Mucosa of descending colon (tissue), 3 donors: Measurements from ENCODE around the gene SCG3. TPM values are rescaled to one million over a fixed set of nuclear protein-coding genes. Genes with fewer than 3 reads are reported as not detected.
A peak's percentile ranks its signal among the peaks of the same experiment; 100 is the strongest.
"Not testable (repeated sequence)": the region's sequence is repeated elsewhere in the genome, so short reads cannot be mapped to it uniquely, and the experiment has no call there.

ENCODE experiments used
- ATAC-seq: fragments of 200-7000 bp; cut with Tn5 transposase; one replicate; pipeline ENCODE4 v1.9.1; 2020; ENCODE audit warnings: mild to moderate bottlenecking, moderate library complexity
- DNase-seq, 3 donors: peaks; one replicate each; pipeline ENCODE4 v3.0.0-alpha.2; 2020
- H3K36me3 ChIP-seq: fragments of 200-600 bp; one replicate; pipeline ENCODE4 v1.8.0; 2021; ENCODE audit warnings: low read depth, mild to moderate bottlenecking
- H3K4me1 ChIP-seq: fragments of 200-600 bp; one replicate; pipeline ENCODE4 v1.8.0; 2021; ENCODE audit warnings: low read depth, mild to moderate bottlenecking
- H3K4me3 ChIP-seq: fragments of 200-600 bp; one replicate; pipeline ENCODE4 v1.8.0; 2021; ENCODE audit warnings: mild to moderate bottlenecking
- H3K9me3 ChIP-seq: fragments of 200-600 bp; one replicate; pipeline ENCODE4 v1.8.0; 2021; ENCODE audit warnings: mild to moderate bottlenecking
- CTCF ChIP-seq: fragments of 200-600 bp; IDR thresholded peaks from one replicate; pipeline ENCODE4 v1.8.0; 2022; ENCODE audit warnings: antibody characterized with exemption, mild to moderate bottlenecking
- intact Hi-C, 2 donors: fragments of 100-400 bp; cut with DNase I in 1 of 2; cut with micrococcal nuclease in 1 of 2; formaldehyde crosslinking; loops; one replicate each; pipeline versions ENCODE4 v1.11.0 to v1.11.1; 2022; cut with DNase I, micrococcal nuclease
- long read RNA-seq, 2 donors: library from polyadenylated mRNA; unstranded; transcript quantifications; one replicate each; pipeline ENCODE4 v2.0.0, GENCODE V29; 2019 to 2021
- total RNA-seq, 3 donors: library from RNA; stranded (reverse); fragmentation: NEBNext Ultra II Directional in 2 of 3; extraction: Animal tissue kit (Norgen Biotek cat#: 25700) in 2 of 3; gene quantifications; one replicate each; pipeline versions ENCODE4 v1.2.1 to v1.2.4, GENCODE V29; 2021 to 2023
- donor health status: DM: no; HTN: no; CAD: no; lungs with moderate emphysema.
- donor health status: DM: no; HTN: no; CAD: no.
- donor health status: DM: no; HTN: yes; CAD: no.

Gene SCG3
- total RNA-seq: 1 to 10 TPM in 1 of 3 donors, under 1 TPM in 2; 0.78 to 3.3 (median 0.89) TPM
- long read RNA-seq, donor 1, transcript SCG3-201 (12 exons, 3,315 nt): major isoform, 7 of 9 reads
- long read RNA-seq, donor 1, partial matches to known transcripts: 1 of 9 reads
- long read RNA-seq, donor 1, other reads (novel, unspliced or antisense): 1 of 9 reads
- long read RNA-seq, donor 2, partial matches to known transcripts: 0 of 1 reads
- long read RNA-seq, donor 2, other reads (novel, unspliced or antisense): 0 of 1 reads

GRCh38 chr15:51681303-51681963 lies at the start of gene SCG3:
Gene SCG3 (plus strand): TSS chr15:51681503. CDS start chr15:51681756, 253 bp downstream.
- no peak within 1 kb of the TSS for H3K4me3 ChIP-seq
- DNase-seq: peak; percentile 78 to 94 (median 88)
- TF ChIP-seq CTCF: no peak
- intact Hi-C loops: no loop called here
- H3K9me3 ChIP-seq: no peaks in the 10 kb centered on the region
- H3K36me3 ChIP-seq: no peaks in the 10 kb centered on the region
- peak; percentile 100 for ATAC-seq
- H3K4me1 ChIP-seq: no peaks in the 10 kb centered on the region

- Histone ChIP-seq H3K4me3 (no peak overlapping the region), H3K4me1 (no peaks in the 10 kb centered on the region), H3K9me3 (no peaks in the 10 kb centered on the region), H3K36me3 (no peaks in the 10 kb centered on the region)
- no peak for DNase-seq
- ATAC-seq: no peak
- no peak for TF ChIP-seq CTCF
- intact Hi-C loops: no loop called here
Measured at GRCh38 chr15:51634591-51635198, 46.6 kb upstream of the SCG3 start.

- intact Hi-C loops: no loop called here
- Histone ChIP-seq H3K36me3 (no peaks in the 10 kb centered on the region), H3K4me3 (no peak overlapping the region), H3K9me3 (no peaks in the 10 kb centered on the region), H3K4me1 (no peaks in the 10 kb centered on the region)
- ATAC-seq (no peak), DNase-seq (no peak)
- no peak for TF ChIP-seq CTCF
Measured at GRCh38 chr15:51641490-51642130, 39.7 kb upstream of the SCG3 start.

- intact Hi-C loops: no loop called here
- no peak overlapping the region for H3K4me3 ChIP-seq
- no peaks in the 10 kb centered on the region for H3K4me1 ChIP-seq
- no peaks in the 10 kb centered on the region for H3K9me3 ChIP-seq
- H3K36me3 ChIP-seq: no peaks in the 10 kb centered on the region
- DNase-seq: no peak
- TF ChIP-seq CTCF: no peak
- peak; percentile 64 for ATAC-seq
Measured at GRCh38 chr15:51642696-51643095, 38.6 kb upstream of the SCG3 start.

- Histone ChIP-seq H3K9me3 (no peaks in the 10 kb centered on the region), H3K4me3 (no peak overlapping the region), H3K4me1 (no peaks in the 10 kb centered on the region), H3K36me3 (no peaks in the 10 kb centered on the region)
- DNase-seq (peak in 2 of 3 donors; percentile 59 to 66), ATAC-seq (peak; percentile 85)
- TF ChIP-seq CTCF: no peak
- intact Hi-C loops: no loop called here
Measured at GRCh38 chr15:51647128-51647562, 34.2 kb upstream of the SCG3 start.

GRCh38 chr15:51648101-51648500 lies 33.2 kb upstream of the SCG3 start:
- H3K9me3 ChIP-seq, H3K4me3 ChIP-seq, H3K36me3 ChIP-seq, DNase-seq, ATAC-seq, intact Hi-C loops, H3K4me1 ChIP-seq: not testable (repeated sequence)

GRCh38 chr15:51648643-51649042 lies 32.7 kb upstream of the SCG3 start:
- intact Hi-C loops, DNase-seq, ATAC-seq, H3K36me3 ChIP-seq, H3K9me3 ChIP-seq, H3K4me3 ChIP-seq, H3K4me1 ChIP-seq: not testable (repeated sequence)
